Activated T-cell treated with anti-CD3 and anti-CD28 coated beads, Interleukin-2, amount 50 U/mL, for 72 hours (primary cell): ENCODE data around the gene SLC22A7. TPM values are rescaled to one million over a fixed set of nuclear protein-coding genes. Genes with fewer than 3 reads are reported as not detected.

Source experiments
- ATAC-seq, 2 donors: fragments of 150-1000 bp; cut with Tn5 transposase; replicated peaks in 1 of 2; 2 replicates each; pipeline ENCODE4 v1.10.0; 2021; ENCODE audit warnings: moderate library complexity in 2 of 2, mild to moderate bottlenecking in 1 of 2
- DNase-seq, 2 donors: peaks; one replicate each; pipeline ENCODE4 v3.0.0; 2021 to 2022; ENCODE audit warnings: mixed read lengths in 1 of 2
- H3K27ac Mint-ChIP-seq: one replicate; pipeline ENCODE4 v1.8.0; 2022; ENCODE audit warnings: mild to moderate bottlenecking, moderate library complexity, mixed read lengths
- H3K27me3 Mint-ChIP-seq: one replicate; pipeline ENCODE4 v1.8.0; 2022; ENCODE audit warnings: low read depth, mixed read lengths
- H3K36me3 Mint-ChIP-seq, 2 donors: one replicate each; pipeline ENCODE4 v1.8.0; 2022; ENCODE audit warnings: mixed read lengths in 2 of 2, mild to moderate bottlenecking in 1 of 2; ENCODE audit not compliant: insufficient read depth in 2 of 2
- H3K4me1 Mint-ChIP-seq: one replicate; pipeline ENCODE4 v1.8.0; 2022; ENCODE audit warnings: low read depth, mixed read lengths
- H3K4me3 Mint-ChIP-seq, 2 donors: one replicate each; pipeline ENCODE4 v1.8.0; 2022; ENCODE audit warnings: mild to moderate bottlenecking in 2 of 2, mixed read lengths in 2 of 2, moderate library complexity in 2 of 2
- H3K9me3 Mint-ChIP-seq, 2 donors: one replicate each; pipeline ENCODE4 v1.8.0; 2022; ENCODE audit warnings: mixed read lengths in 2 of 2
- total RNA-seq, 2 donors: library from RNA; stranded (reverse); gene quantifications; one replicate each; pipeline ENCODE4 v1.2.3, GENCODE V29; 2022

SLC22A7 gene
- total RNA-seq, 2 donors from 2014 or later: not detected

DNA sequence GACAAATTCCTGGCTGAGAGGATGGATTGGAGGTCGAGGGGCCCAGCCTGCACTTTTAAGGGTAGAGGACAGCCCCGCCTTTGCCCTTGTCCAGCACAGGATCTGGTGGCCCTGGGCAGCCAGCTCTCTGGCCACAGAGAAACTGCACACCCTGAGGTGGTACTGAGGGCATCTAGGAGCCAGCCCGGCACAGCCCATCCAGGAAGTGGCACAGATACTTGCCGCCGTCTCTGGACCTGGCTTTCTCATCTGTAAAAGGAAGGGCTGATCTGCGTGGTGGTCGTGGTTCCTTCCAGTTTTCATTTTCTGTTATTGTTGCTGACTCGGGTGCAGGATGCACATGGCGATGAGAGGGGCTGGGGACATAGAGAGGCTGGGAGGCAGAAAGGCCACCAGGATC, 16.0 kb upstream of the SLC22A7 start:
- H3K9me3 Mint-ChIP-seq: no peaks in the 10 kb centered on the region
- no peaks in the 10 kb centered on the region for H3K36me3 Mint-ChIP-seq
- no peak for ATAC-seq
- H3K4me1 Mint-ChIP-seq: no peaks in the 10 kb centered on the region
- DNase-seq: no peak
- H3K27me3 Mint-ChIP-seq: peaks cover 36% of the 10 kb centered on the region
- no peak overlapping the region for H3K4me3 Mint-ChIP-seq
- H3K27ac Mint-ChIP-seq: no peak overlapping the region

DNA sequence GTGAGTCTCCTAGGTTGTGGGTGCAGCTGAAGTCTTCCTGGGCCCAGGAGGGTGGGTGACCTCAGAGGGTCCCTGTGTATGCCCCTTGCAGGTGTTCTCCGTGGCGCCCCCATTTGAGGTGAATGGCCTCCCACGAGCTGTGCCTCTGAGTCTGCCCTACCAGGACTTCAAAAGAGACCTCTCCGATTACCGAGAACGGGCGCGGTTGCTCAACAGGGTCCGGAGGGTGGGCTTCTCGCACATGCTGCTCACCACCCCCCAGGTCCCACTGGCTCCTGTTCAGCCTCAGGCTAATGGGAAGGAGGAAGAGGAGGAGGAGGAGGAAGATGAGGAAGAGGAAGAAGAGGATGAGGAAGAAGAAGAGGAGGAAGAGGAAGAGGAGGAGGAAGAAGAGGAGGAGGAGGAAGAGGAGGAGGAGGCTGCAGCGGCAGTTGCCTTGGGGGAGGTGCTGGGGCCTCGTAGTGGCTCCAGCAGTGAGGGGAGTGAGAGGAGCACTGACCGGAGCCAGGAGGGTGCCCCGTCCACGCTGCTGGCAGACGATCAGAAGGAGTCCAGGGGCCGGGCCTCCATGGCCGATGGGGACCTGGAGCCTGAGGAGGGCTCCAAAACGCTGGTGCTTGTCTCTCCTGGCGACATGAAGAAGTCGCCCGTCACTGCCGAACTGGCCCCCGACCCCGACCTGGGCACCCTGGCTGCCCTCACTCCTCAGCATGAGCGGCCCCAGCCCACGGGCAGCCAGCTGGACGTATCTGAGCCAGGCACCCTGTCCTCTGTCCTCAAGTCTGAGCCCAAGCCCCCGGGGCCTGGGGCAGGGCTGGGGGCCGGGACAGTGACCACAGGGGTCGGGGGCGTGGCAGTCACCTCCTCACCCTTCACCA, 15.2 kb upstream of the SLC22A7 start:
- no peak for ATAC-seq
- Mint-ChIP-seq H3K9me3 (no peaks in the 10 kb centered on the region), H3K4me1 (no peaks in the 10 kb centered on the region)

DNA sequence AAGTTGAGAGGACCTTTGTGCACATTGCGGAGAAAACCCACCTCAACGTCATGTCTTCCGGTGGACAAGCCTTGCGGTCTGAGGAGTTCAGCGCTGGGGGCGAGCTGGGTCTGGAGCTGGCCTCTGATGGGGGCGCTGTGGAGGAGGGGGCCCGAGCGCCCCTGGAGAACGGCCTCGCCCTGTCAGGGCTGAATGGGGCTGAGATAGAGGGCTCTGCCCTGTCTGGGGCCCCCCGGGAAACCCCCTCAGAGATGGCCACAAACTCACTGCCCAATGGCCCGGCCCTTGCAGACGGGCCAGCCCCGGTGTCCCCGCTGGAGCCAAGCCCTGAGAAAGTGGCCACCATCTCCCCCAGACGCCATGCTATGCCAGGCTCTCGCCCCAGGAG, 14.6 kb upstream of the SLC22A7 start:
- Mint-ChIP-seq H3K4me3 (no peak overlapping the region), H3K36me3 (no peaks in the 10 kb centered on the region), H3K27me3 (peaks cover 30% of the 10 kb centered on the region), H3K9me3 (no peaks in the 10 kb centered on the region), H3K4me1 (no peaks in the 10 kb centered on the region), H3K27ac (no peak overlapping the region)
- ATAC-seq (no peak), DNase-seq (no peak)

More for the DNA sequence above, 15.2 kb upstream of the SLC22A7 start:
- H3K36me3 Mint-ChIP-seq: no peaks in the 10 kb centered on the region
- peaks cover 30% of the 10 kb centered on the region for H3K27me3 Mint-ChIP-seq
- H3K27ac Mint-ChIP-seq: no peak overlapping the region
- no peak for DNase-seq
- no peak overlapping the region for H3K4me3 Mint-ChIP-seq

DNA sequence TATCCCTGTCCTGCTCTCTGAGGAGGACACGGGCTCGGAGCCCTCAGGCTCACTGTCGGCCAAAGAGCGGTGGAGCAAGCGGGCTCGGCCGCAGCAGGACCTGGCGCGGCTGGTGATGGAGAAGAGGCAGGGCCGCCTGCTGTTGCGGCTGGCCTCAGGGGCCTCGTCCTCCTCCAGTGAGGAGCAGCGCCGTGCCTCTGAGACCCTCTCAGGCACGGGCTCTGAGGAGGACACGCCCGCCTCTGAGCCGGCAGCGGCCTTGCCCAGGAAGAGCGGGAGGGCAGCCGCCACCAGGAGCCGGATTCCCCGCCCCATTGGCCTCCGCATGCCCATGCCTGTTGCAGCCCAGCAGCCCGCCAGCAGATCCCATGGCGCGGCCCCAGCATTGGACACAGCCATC, 14.2 kb upstream of the SLC22A7 start:
- peaks cover 30% of the 10 kb centered on the region for H3K27me3 Mint-ChIP-seq
- no peak overlapping the region for H3K27ac Mint-ChIP-seq
- no peaks in the 10 kb centered on the region for H3K4me1 Mint-ChIP-seq
- no peak for ATAC-seq
- DNase-seq: no peak
- no peaks in the 10 kb centered on the region for H3K9me3 Mint-ChIP-seq
- no peaks in the 10 kb centered on the region for H3K36me3 Mint-ChIP-seq
- H3K4me3 Mint-ChIP-seq: no peak overlapping the region

DNA sequence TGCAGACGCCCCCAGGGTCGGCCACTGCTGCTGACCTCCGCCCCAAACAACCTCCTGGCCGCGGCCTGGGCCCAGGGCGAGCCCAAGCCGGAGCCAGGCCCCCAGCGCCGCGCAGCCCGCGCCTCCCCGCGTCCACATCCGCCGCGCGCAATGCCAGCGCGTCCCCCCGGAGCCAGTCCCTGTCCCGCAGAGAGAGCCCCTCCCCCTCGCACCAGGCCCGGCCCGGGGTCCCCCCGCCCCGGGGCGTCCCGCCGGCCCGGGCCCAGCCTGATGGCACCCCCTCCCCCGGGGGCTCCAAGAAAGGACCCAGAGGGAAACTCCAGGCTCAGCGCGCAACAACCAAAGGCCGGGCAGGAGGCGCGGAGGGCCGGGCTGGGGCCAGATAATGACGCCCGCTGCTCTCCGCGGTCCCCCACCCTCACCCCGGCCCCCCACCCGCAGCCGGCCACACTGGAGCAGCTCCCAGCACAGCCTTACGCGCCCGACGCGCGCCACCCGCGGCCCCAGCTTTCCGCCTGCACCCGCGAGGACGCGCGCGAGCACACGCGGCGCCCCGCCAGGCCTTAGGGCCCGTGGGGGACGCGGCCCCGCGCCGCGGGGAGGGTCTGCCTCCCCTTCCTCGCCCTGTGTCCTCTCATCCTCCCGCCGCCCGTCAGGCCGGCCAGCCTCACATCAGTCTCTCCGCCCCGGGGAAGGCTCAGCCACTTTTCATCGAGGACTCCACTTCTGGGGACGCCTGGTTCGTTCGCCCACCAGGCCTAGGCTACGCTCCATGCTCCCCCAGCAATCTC, 12.9 kb upstream of the SLC22A7 start:
- Mint-ChIP-seq H3K4me3 (no peak overlapping the region), H3K4me1 (no peaks in the 10 kb centered on the region), H3K36me3 (no peaks in the 10 kb centered on the region), H3K27me3 (peaks cover 26% of the 10 kb centered on the region), H3K27ac (no peak overlapping the region), H3K9me3 (no peaks in the 10 kb centered on the region)
- DNase-seq (no peak), ATAC-seq (no peak)

DNA sequence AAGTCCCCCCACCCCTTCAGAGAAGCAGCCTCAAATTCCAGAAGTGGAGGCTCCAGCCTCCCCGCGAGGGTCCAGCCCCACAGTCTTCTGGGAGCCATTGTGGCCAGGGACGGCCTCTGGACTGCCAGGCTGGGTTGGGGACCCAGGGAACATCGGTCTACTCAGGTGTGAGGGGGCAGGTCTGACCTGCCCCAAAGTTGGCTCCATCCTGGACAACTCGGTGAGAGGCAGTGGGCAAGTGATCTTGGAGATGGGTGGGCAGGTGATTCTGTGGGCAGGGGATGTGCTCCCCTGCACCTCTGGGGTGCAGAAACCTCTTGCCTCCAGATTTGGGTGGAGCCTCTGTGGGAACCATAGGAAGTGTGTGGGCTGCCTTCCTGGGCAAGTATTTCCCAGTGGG, 12.2 kb upstream of the SLC22A7 start:
- no peak overlapping the region for H3K4me3 Mint-ChIP-seq
- no peak overlapping the region for H3K27ac Mint-ChIP-seq
- DNase-seq: no peak
- no peak for ATAC-seq
- no peaks in the 10 kb centered on the region for H3K9me3 Mint-ChIP-seq
- peaks cover 21% of the 10 kb centered on the region for H3K27me3 Mint-ChIP-seq
- no peaks in the 10 kb centered on the region for H3K4me1 Mint-ChIP-seq
- no peaks in the 10 kb centered on the region for H3K36me3 Mint-ChIP-seq

DNA sequence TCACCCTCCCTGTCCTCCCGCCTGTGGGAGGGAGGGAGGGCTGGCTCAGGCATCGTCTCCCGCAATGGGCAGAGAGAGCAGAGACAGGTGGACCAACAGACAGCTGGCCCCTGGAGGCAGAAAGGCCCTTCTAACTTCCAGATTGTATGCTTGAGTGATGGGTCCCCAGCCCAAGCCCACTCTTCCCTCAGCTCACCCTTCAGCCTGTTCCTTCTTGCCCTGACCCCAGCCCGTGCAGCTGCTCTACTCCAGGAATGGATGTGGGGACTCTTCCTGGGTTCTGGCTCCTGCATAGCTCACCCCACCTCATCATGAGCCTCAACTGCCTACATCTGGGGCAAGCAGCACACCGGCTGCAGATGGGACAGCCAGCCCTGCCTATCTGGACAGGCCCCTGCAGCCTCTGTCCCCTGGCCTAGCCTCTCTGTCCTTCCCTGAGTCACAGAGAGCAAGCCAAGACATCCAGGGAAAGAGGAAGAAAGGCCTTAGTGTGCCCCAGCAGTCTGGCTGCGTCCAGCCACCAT, 11.5 kb upstream of the SLC22A7 start:
- Mint-ChIP-seq H3K27me3 (peaks cover 18% of the 10 kb centered on the region), H3K9me3 (no peaks in the 10 kb centered on the region), H3K4me3 (no peak overlapping the region), H3K27ac (no peak overlapping the region), H3K36me3 (no peaks in the 10 kb centered on the region), H3K4me1 (no peaks in the 10 kb centered on the region)
- no peak for ATAC-seq
- no peak for DNase-seq

DNA sequence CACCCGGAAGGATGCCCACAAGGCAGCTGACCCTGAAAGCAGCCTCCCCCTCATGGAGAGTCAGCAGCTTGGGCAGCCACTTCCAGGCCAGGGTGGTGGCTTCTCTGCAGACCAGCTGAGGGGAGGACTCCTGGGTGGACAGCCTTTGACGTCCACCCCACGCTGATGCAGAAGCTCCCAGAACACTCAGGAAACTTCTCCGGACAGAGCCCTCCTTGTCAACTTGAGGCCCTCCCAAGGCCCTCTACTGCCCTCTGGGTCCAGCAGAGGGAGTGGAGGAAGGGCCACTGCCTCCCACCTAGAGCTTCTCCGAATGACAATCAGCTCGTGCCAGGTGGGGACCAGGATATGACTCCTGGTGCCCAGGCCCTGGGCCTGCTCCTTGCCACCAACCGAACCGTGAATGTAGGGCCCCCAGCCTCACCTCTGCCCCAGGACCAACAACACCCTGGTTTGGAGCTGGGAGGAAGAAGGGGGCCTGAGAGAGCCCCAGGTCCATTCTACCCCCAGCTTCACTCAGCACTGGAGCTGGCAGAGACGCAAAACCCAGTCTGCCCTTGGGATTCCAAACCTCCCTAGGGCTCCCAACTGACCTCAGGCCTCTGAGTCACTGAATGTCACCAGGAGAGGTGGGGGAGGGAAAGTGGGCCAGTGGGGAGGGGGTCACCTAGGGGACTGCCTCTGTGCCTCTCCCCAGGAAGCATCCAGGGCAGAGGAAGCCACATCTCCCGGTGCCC, 10.9 kb upstream of the SLC22A7 start:
- H3K27me3 Mint-ChIP-seq: peaks cover 16% of the 10 kb centered on the region
- H3K36me3 Mint-ChIP-seq: no peaks in the 10 kb centered on the region
- ATAC-seq (no peak), DNase-seq (no peak)
- no peaks in the 10 kb centered on the region for H3K9me3 Mint-ChIP-seq
- H3K4me1 Mint-ChIP-seq: no peaks in the 10 kb centered on the region
- no peak overlapping the region for H3K27ac Mint-ChIP-seq
- H3K4me3 Mint-ChIP-seq: no peak overlapping the region

DNA sequence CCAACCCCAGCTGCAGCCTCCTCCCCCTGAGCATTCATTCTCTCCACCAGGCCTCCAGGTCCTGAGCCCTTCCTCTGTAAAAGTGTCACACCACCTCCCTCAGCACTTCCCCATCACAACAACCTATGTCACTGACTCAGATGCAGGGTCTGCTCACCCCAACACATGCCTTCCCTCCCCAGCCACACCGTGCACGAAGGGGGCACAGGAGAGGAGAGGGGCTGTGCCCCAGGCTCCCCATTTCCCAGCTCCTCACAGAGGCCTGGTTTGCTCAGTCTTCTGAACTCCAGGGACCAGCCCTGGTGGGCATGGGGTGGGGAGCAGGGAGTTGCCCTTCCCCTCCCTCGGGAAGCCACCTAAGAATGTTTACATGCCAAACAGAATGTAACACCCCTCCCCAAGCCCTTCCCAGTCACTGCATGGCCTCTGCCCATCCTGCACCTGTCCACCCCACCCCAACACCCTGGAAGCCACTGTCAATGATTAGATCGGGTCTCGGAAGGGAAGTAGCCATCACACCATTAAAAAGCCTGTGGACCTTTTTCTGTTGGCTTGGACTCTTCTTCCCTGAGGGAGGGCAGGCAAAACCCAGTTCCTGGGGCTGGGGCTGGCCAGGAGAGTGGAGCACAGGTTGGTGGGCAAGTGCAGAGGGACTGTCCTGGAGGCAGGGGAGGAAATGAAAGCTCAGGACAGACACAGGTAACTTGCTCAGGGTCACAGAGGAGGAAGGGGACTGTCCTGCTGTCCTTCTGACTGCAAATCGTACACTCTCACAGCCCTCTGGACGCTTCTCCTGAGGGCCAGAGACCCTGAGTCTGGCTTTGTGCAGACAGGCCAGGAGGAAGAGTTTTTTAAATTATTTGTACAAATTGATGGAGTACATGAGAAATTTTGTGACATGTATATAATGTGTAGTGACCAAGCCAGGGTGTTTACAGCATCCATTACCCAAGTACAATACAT, 10.1 kb upstream of the SLC22A7 start:
- Mint-ChIP-seq H3K9me3 (no peaks in the 10 kb centered on the region), H3K27ac (no peak overlapping the region), H3K36me3 (no peaks in the 10 kb centered on the region), H3K4me1 (no peaks in the 10 kb centered on the region), H3K4me3 (no peak overlapping the region), H3K27me3 (peaks cover 16% of the 10 kb centered on the region)
- ATAC-seq (no peak), DNase-seq (no peak)

DNA sequence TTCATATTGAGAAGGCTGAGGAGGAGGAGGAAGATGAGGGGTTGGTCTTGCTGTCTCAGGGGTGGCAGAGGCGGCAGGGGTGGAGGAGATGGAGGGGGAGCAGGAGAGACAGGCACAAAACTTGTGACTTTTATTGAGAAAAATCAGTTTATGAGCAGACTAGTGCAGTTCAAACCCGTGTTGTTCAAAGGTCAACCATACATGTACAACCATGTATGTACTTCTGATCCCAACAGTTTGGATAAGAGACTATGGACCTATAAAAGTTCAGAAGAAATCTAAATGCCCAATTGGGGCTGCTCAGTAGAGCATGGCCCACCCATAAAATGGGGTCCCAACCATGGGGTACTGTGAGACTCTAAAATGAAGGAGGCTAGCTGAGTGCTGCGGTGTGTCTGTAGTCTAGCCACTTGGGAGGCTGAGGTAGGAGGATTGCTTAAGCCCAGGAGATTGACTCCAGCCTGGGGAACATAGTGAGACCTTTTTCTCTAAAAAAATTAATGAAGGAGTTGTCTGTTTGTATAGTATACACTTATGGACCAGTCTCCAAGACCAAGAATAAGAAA, 7.6 kb upstream of the SLC22A7 start:
- Mint-ChIP-seq H3K27me3 (peaks cover 15% of the 10 kb centered on the region), H3K27ac (no peak overlapping the region), H3K4me1 (no peaks in the 10 kb centered on the region), H3K4me3 (no peak overlapping the region), H3K9me3 (no peaks in the 10 kb centered on the region), H3K36me3 (no peaks in the 10 kb centered on the region)
- ATAC-seq (no peak), DNase-seq (no peak)

DNA sequence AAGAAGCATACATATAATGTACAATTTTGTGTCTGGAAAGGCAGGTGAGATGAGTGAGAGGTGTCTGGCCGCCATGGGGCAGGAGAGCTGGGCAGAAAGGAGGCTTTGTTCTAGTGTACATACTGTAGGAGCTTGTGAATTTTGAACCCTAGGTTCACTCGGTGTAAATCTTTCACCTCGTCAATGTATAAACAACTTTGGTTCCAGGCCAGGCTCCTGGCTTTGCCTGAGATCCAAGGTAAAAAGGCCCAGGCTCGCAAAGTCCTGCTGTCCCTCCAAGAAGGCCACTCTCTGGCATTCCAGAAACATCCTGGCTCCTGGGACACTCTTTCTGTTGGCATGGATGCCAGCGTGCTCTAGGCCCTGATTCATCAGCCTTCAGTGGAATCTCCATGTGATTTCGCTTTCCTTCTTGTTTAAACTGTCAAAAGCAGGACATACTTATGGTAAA, 7.1 kb upstream of the SLC22A7 start:
- no peak overlapping the region for H3K27ac Mint-ChIP-seq

DNA sequence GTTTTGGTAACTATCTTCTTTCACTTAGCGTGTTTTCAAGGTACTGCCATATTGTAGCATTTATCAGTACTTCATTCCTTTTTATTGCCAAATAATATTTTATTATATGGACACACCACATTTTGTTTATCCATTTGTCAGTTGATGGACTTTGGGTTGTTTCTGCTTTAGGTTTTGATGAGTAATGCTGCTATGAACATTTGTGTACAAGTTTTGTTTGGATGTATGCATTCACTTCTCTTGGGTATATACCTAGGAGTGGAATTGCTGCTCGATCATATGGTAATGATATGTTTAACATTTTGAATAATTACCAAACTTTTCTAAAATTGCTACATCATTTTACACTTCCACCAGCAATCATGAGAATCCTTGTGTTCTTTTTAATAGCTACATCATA, 6.4 kb upstream of the SLC22A7 start:
- DNase-seq: no peak
- ATAC-seq: no peak
- Mint-ChIP-seq H3K27ac (no peak overlapping the region), H3K4me1 (no peaks in the 10 kb centered on the region), H3K36me3 (no peaks in the 10 kb centered on the region), H3K27me3 (peaks cover 5% of the 10 kb centered on the region), H3K9me3 (no peaks in the 10 kb centered on the region), H3K4me3 (no peak overlapping the region)

More for the DNA sequence above, 7.1 kb upstream of the SLC22A7 start:
- Mint-ChIP-seq H3K4me1 (no peaks in the 10 kb centered on the region), H3K4me3 (no peak overlapping the region), H3K36me3 (no peaks in the 10 kb centered on the region), H3K27me3 (peaks cover 10% of the 10 kb centered on the region), H3K9me3 (no peaks in the 10 kb centered on the region)
- no peak for DNase-seq
- ATAC-seq: no peak
